GM23338 (cell line): ENCODE data around the gene RAB44. TPM values are rescaled to one million over a fixed set of nuclear protein-coding genes. Genes with fewer than 3 reads are reported as not detected.
A peak's percentile ranks its signal among the peaks of the same experiment; 100 is the strongest.

Source experiments
- ATAC-seq: fragments of 200-7000 bp; cut with Tn5 transposase; 3 replicates; pipeline ENCODE4 v1.9.1; 2020
- DNase-seq: peaks from one replicate; pipeline ENCODE4 v3.0.0-alpha.2; 2015; ENCODE audit warnings: low spot score
- H2AFZ ChIP-seq: fragments of 200-600 bp; sonication (generic); 2 replicates; pipeline ENCODE4 v1.8.0; 2016; ENCODE audit warnings: antibody characterized with exemption, mild to moderate bottlenecking, moderate library complexity
- H3F3A ChIP-seq: fragments of 200-600 bp; sonication (generic); replicated peaks from 2 replicates; pipeline ENCODE4 v1.8.0; 2017; ENCODE audit warnings: antibody characterized with exemption, mixed run types, low read depth
- H3K27ac ChIP-seq: fragments of 200-600 bp; sonication (generic); 2 replicates; pipeline ENCODE4 v1.6.1; 2016; ENCODE audit warnings: low read depth
- H3K27me3 ChIP-seq: fragments of 200-600 bp; sonication (generic); 2 replicates; pipeline ENCODE4 v1.8.0; 2016; ENCODE audit warnings: mild to moderate bottlenecking, mixed run types, moderate library complexity; ENCODE audit not compliant: insufficient read depth
- H3K36me3 ChIP-seq: fragments of 200-600 bp; sonication (generic); 2 replicates; pipeline ENCODE4 v1.8.0; 2016; ENCODE audit warnings: mild to moderate bottlenecking; ENCODE audit not compliant: insufficient read depth
- H3K4me1 ChIP-seq: fragments of 200-600 bp; sonication (generic); 2 replicates; pipeline ENCODE4 v1.8.0; 2016; ENCODE audit warnings: mild to moderate bottlenecking, moderate library complexity; ENCODE audit not compliant: insufficient read depth
- H3K4me2 ChIP-seq: fragments of 200-600 bp; sonication (generic); 2 replicates; pipeline ENCODE4 v1.7.1; 2017; ENCODE audit warnings: mixed run types
- H3K4me3 ChIP-seq: fragments of 200-600 bp; sonication (generic); 2 replicates; pipeline ENCODE4 v1.6.1; 2016; ENCODE audit warnings: mixed run types
- H3K79me2 ChIP-seq: fragments of 200-600 bp; sonication (generic); replicated peaks from 2 replicates; pipeline ENCODE4 v1.8.0; 2017; ENCODE audit warnings: mild to moderate bottlenecking; ENCODE audit not compliant: insufficient read depth
- H3K9me2 ChIP-seq: fragments of 200-600 bp; sonication (generic); 2 replicates; pipeline ENCODE4 v1.8.0; 2017; ENCODE audit not compliant: insufficient read depth
- H4K20me1 ChIP-seq: fragments of 200-600 bp; sonication (generic); replicated peaks from 2 replicates; pipeline ENCODE4 v1.8.0; 2017; ENCODE audit warnings: mild to moderate bottlenecking; ENCODE audit not compliant: insufficient read depth
- H3K27ac Mint-ChIP-seq: 2 replicates; pipeline ENCODE4 v1.8.0; 2020; ENCODE audit warnings: inconsistent platforms, mild to moderate bottlenecking, moderate library complexity, mixed read lengths
- H3K27me3 Mint-ChIP-seq: 3 replicates; pipeline ENCODE4 v1.8.0; 2022; ENCODE audit warnings: low read depth, mild to moderate bottlenecking, moderate library complexity, mixed read lengths, inconsistent platforms; ENCODE audit not compliant: insufficient read depth, poor library complexity
- H3K36me3 Mint-ChIP-seq: 3 replicates; pipeline ENCODE4 v1.8.0; 2021; ENCODE audit warnings: low read depth, mild to moderate bottlenecking, inconsistent platforms, moderate library complexity, mixed read lengths
- H3K4me1 Mint-ChIP-seq: 3 replicates; pipeline ENCODE4 v1.8.0; 2020; ENCODE audit warnings: mild to moderate bottlenecking, inconsistent platforms, mixed read lengths
- H3K4me3 Mint-ChIP-seq: 3 replicates; pipeline ENCODE4 v1.8.0; 2021; ENCODE audit warnings: moderate library complexity, mild to moderate bottlenecking, inconsistent platforms, mixed read lengths
- H3K9me3 Mint-ChIP-seq: 3 replicates; pipeline ENCODE4 v1.8.0; 2020; ENCODE audit warnings: moderate library complexity, mild to moderate bottlenecking, inconsistent platforms, mixed read lengths
- CREB1 ChIP-seq: fragments of 250-450 bp; sonication (Bioruptor Pico); IDR thresholded peaks from 2 replicates; pipeline ENCODE4 v1.5.0; 2020; ENCODE audit warnings: low read depth, mild to moderate bottlenecking, moderate library complexity
- CTCF ChIP-seq, 2 experiments: fragments of 200-600 bp in 1 of 2; sonication (generic) in 1 of 2; conservative IDR thresholded peaks; 2 replicates each; pipeline versions ENCODE4 v1.5.1 to v1.6.1; 2016 to 2017; ENCODE audit warnings: antibody characterized with exemption in 2 of 2, low read depth in 2 of 2, mild to moderate bottlenecking in 2 of 2, moderate library complexity in 1 of 2
- EZH2 ChIP-seq: fragments of 200-600 bp; sonication (generic); IDR thresholded peaks from one replicate; pipeline ENCODE4 v1.8.0; 2017; ENCODE audit warnings: antibody characterized with exemption, mild to moderate bottlenecking, low read depth; ENCODE audit not compliant: unreplicated experiment
- EZH2phosphoT487 ChIP-seq: fragments of 200-600 bp; sonication (generic); IDR thresholded peaks from one replicate; pipeline ENCODE4 v1.8.1; 2018; ENCODE audit warnings: antibody characterized with exemption; ENCODE audit not compliant: unreplicated experiment
- JUNB ChIP-seq: IDR thresholded peaks from one replicate; pipeline ENCODE4 v1.6.1; 2016; ENCODE audit warnings: antibody characterized with exemption; ENCODE audit not compliant: unreplicated experiment
- NANOG ChIP-seq: IDR thresholded peaks from 2 replicates; pipeline ENCODE4 v1.6.1; 2016; ENCODE audit warnings: antibody characterized with exemption, borderline replicate concordance
- POLR2AphosphoS5 ChIP-seq: IDR thresholded peaks from 2 replicates; pipeline ENCODE4 v1.6.1; 2016; ENCODE audit warnings: antibody characterized with exemption, low read depth
- STAT1 ChIP-seq: IDR thresholded peaks from one replicate; pipeline ENCODE4 v1.6.1; 2016; ENCODE audit warnings: antibody characterized with exemption; ENCODE audit not compliant: unreplicated experiment
- ZNF114 ChIP-seq: fragments of 250-450 bp; sonication (Bioruptor Pico); IDR thresholded peaks from 2 replicates; pipeline ENCODE4 v1.5.0; 2020; ENCODE audit warnings: mild to moderate bottlenecking, moderate library complexity
- ZNF331 ChIP-seq: fragments of 250-450 bp; sonication (Bioruptor Pico); IDR thresholded peaks from 2 replicates; pipeline ENCODE4 v1.5.0; 2020; ENCODE audit warnings: low read depth, mild to moderate bottlenecking, moderate library complexity
- ZNF462 ChIP-seq: fragments of 250-450 bp; sonication (Bioruptor Pico); IDR thresholded peaks from 2 replicates; pipeline ENCODE4 v1.5.0; 2020; ENCODE audit warnings: mild to moderate bottlenecking, moderate library complexity
- polyA plus RNA-seq: library from polyadenylated mRNA; unstranded; fragments of >200 nt; fragmentation: Nextera tagmentation; extraction: Ambion mirVana; gene quantifications from 2 replicates; pipeline ENCODE4 v1.2.1, GENCODE V29; 2016
- total RNA-seq: library from RNA; depleted of rRNA; stranded (reverse); fragments of >200 nt; shearing (Covaris generic); gene quantifications from 2 replicates; pipeline ENCODE4 v1.2.3, GENCODE V29; 2014
- TF ChIP-seq, protein P1 (sequence below): IDR thresholded peaks from 2 replicates; pipeline ENCODE4 v1.6.1; 2016; ENCODE audit warnings: antibody characterized with exemption

Gene RAB44
- total and polyA plus RNA-seq, 2 experiments from 2014 or later = not detected

DNA sequence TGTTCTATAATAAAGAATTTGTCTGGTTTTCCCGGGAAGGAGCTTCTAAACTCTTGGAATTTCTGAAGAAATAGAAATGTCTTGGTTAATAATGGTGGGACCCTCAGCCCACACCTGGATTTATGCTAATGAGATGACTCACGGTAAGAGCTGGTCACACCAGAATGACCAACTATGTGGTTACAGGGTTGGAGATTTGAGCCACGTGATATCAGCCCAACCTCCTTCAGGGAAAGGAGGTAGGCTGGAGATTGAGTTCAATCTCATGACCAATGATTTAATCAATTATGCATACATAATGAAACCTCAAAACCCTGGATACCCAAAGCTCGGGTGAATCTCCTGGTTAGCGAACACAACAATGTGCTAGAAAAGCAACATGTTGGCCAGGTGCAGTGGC is 41.2 kb upstream of the RAB44 start (continued):
- TF ChIP-seq ZNF462 = no peak
- no peak for TF ChIP-seq CREB1 (CRISPR knock-in tag)
- no peak for TF ChIP-seq NANOG
- TF ChIP-seq JUNB = no peak
- no peak for TF ChIP-seq ZNF114 (CRISPR knock-in tag)
- TF ChIP-seq EZH2 = no peak
- no peak for TF ChIP-seq ZNF331
- no peak for TF ChIP-seq EZH2phosphoT487
- TF ChIP-seq, protein P1, sequence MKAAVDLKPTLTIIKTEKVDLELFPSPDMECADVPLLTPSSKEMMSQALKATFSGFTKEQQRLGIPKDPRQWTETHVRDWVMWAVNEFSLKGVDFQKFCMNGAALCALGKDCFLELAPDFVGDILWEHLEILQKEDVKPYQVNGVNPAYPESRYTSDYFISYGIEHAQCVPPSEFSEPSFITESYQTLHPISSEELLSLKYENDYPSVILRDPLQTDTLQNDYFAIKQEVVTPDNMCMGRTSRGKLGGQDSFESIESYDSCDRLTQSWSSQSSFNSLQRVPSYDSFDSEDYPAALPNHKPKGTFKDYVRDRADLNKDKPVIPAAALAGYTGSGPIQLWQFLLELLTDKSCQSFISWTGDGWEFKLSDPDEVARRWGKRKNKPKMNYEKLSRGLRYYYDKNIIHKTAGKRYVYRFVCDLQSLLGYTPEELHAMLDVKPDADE = no peak
- TF ChIP-seq POLR2AphosphoS5 = no peak

DNA sequence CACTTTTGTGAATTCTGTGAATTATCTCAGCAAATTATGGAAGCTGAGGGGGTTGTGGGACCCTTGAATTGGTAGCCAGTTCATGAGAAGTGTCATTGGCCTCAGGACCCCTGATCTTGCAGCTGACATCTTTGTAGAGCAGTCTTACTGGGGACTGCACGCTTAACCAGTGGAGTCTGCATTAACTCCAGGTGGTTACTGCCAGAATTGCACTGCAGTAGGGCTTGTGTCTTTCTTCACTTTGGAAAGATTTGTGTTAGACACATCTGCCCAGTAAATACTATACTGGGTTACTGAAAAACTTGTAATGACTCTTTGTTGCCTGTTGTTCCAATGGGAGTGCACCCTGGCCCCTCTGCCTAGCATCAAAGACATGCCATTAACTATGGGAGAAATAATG is 40.4 kb upstream of the RAB44 start:
- H3K9me3 Mint-ChIP-seq = no peaks in the 10 kb centered on the region
- no peak overlapping the region for H3K4me3 Mint-ChIP-seq
- no peaks in the 10 kb centered on the region for H3K36me3 Mint-ChIP-seq
- no peak overlapping the region for H2AFZ ChIP-seq
- peaks cover 5% of the 10 kb centered on the region for H3K27me3 Mint-ChIP-seq
- no peak overlapping the region for H3K4me3 ChIP-seq
- no peak overlapping the region for H3K4me2 ChIP-seq
- H3K36me3 ChIP-seq = no peaks in the 10 kb centered on the region
- 0 out of 2 replicates have a peak, but pooled peaks cover 6% of the 10 kb centered on the region for H3F3A ChIP-seq
- DNase-seq = no peak
- no peaks in the 10 kb centered on the region for H3K4me1 Mint-ChIP-seq
- no peak overlapping the region for H3K27ac ChIP-seq
- H3K79me2 ChIP-seq = no peaks in the 10 kb centered on the region
- no peaks in the 10 kb centered on the region for H3K9me2 ChIP-seq
- H3K27me3 ChIP-seq = peaks cover 6% of the 10 kb centered on the region; the same call in 1 of the 2 replicates
- no peak overlapping the region for H3K27ac Mint-ChIP-seq
- ATAC-seq = no peak
- H3K4me1 ChIP-seq = no peaks in the 10 kb centered on the region
- no peaks in the 10 kb centered on the region for H4K20me1 ChIP-seq
- no peak for TF ChIP-seq EZH2
- TF ChIP-seq, protein P1 = no peak
- no peak for TF ChIP-seq STAT1
- no peak for TF ChIP-seq POLR2AphosphoS5
- TF ChIP-seq ZNF331 = no peak
- no peak for TF ChIP-seq ZNF114 (CRISPR knock-in tag)
- TF ChIP-seq CTCF (conservative IDR thresholded peaks at IDR 0.05; ENCODE audit: low read depth in 2 of 2) = 0 out of 4 replicates have a peak, but pooled peaks of 1 of the 2 experiments have one; percentile 11
